Stimulated activated CD4-positive, alpha-beta T cell treated with anti-CD3 and anti-CD28 coated beads, Interleukin-2, amount 100 ng/mL, for 4 hours (primary cell): ENCODE results near the gene TRAF1.
A peak's percentile ranks its signal among the peaks of the same experiment; 100 is the strongest.

ENCODE experiments used
- DNase-seq: peaks from one replicate; pipeline ENCODE4 v3.0.0-alpha.2; 2020; ENCODE audit warnings: low read depth

The TRAF1 gene

DNA sequence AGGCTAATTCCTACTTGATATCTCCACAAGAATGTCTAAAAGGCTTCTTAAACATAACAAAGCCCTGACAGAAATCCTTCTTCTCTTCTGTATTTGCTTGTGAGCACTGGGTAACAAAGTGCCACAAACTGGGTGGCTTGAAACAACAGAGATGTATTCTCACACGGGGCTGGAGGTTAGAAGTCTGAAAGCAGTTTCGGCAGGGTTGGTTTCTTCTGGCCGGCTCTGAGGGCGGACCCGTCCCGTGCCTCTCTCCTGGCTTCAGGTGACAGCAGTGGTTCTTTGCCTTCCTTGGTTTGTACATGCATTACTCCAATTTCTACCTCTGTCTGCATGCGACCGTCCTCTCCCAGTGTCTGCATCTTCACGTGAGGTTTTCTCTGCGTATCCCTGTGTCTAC is 14.0 kb upstream of the TRAF1 start:
- no peak for DNase-seq

DNA sequence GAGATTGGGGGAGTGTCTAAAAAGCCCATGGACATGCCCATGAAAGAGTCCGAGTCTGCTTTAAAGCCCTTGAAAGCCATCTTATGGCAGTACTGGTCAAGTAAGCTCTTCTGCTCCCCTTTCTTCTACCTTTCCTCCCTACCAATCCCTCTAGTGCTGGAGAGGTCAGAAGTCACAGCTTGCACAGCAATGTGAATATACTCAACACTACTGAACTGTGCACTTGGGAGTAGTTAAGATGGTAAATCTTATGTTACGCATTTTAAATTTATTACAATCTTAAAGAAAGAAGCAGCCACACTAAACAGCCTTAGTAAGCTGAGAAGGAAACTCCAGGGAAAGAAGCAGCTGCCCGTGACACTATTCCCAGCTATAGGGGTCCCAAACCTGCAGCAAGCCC is 12.3 kb upstream of the TRAF1 start:
- DNase-seq = no peak

GRCh38 chr9:120937596-120937995 is 11.0 kb upstream of the TRAF1 start:
- no peak for DNase-seq

GRCh38 chr9:120937127-120937526 is 10.5 kb upstream of the TRAF1 start:
- DNase-seq = no peak

DNA sequence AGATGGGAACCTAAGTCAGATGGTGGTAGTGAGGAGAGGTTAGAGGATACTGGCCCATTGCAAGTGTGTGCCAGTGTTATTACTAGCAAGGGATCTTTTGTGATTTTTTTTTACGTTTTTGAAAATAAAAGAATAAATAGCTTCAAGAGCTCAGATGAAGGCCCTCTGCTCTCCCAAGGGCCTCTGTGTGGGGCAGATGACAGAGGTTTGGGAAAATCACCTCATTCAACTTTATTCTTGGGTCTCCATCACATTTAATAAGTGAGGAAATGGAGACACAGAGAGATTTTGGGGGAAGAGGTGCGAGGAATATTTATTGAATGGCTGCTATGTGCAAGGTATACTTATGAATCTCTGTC is 10.1 kb upstream of the TRAF1 start:
- no peak for DNase-seq

GRCh38 chr9:120936011-120936763 is 9.6 kb upstream of the TRAF1 start:
- peak; percentile 85 for DNase-seq

DNA sequence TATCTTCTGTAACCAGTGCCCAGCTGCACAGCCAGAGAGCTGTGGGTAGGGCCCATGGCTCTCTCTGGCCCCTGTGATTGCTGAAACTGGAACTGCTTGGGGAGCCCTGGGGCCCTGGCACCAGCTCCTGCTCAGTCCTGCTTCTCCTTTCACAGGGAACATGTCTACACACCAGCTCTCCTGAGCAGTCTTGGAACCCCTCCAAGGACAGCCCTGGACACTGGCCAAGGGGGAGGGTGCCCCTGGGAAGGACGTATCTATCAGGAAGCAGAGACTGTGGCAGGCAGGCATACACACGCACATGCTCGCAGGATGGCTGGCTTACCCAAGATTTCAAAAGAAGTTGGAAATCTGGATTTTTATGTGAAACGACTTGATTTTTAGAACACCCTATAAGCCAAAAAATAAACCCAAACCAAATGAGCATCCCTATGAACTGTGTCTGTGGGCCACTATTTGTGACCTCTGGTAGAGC is 8.8 kb upstream of the TRAF1 start:
- DNase-seq = no peak

- no peak for DNase-seq
Measured at GRCh38 chr9:120934281-120934680, 7.7 kb upstream of the TRAF1 start.

- no peak for DNase-seq
Measured at GRCh38 chr9:120933310-120934055, 6.9 kb upstream of the TRAF1 start.

GRCh38 chr9:120932086-120932823 is 5.7 kb upstream of the TRAF1 start:
- DNase-seq = no peak

- DNase-seq = peak; percentile 60
Measured at GRCh38 chr9:120931231-120932085, 4.9 kb upstream of the TRAF1 start.

DNA sequence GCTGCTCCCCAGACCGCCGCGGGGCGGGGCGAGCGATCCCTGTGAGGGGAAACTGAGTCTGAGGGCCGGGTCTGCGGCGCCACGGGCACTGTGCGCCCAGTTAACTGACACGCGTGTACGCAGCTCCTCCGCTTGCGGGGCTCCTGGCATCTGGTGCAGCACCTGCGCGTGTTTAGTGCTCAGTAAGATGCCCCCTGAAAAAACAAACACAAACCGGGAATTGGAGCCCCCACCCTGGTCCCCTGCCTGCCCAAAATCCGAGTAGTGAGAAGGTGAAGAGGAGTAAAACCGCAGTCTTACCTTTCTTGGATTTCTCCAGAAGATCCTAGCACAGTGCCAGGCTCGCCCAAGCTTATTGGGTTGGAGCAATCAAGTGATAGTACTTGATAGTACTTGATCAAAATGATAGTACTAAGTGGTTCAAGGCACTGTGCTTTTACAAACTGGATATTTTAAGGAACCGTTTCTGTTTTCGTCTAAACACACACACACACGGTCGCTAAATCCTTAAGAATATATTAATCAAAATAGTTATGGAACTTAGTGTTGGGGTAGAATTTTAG is 2.7 kb upstream of the TRAF1 start:
- DNase-seq = no peak

- peak; percentile 64 for DNase-seq
Measured at GRCh38 chr9:120928483-120929228, 2.1 kb upstream of the TRAF1 start.

DNA sequence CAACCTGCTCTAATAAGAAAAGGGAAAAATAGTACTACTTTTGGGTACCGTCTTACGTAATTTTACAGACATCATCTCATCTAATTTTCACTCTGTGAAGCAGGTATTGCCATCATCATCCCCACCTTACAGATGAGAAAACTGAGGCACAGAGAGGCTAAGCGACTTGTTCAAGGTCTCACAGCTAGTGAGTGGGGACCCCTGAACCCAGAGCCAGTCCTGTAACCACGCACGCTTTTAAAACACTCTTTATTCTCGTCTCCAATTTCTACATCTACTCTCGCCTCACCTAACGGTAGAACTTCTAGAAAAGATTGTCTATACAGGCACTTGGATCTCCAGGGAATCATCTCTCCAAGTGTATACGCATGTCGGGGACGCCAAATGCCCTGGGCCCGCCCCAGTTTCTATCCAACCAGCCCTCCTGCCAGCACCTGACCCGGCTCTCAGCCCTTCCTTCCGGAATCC is 1.5 kb upstream of the TRAF1 start:
- DNase-seq = no peak

DNA sequence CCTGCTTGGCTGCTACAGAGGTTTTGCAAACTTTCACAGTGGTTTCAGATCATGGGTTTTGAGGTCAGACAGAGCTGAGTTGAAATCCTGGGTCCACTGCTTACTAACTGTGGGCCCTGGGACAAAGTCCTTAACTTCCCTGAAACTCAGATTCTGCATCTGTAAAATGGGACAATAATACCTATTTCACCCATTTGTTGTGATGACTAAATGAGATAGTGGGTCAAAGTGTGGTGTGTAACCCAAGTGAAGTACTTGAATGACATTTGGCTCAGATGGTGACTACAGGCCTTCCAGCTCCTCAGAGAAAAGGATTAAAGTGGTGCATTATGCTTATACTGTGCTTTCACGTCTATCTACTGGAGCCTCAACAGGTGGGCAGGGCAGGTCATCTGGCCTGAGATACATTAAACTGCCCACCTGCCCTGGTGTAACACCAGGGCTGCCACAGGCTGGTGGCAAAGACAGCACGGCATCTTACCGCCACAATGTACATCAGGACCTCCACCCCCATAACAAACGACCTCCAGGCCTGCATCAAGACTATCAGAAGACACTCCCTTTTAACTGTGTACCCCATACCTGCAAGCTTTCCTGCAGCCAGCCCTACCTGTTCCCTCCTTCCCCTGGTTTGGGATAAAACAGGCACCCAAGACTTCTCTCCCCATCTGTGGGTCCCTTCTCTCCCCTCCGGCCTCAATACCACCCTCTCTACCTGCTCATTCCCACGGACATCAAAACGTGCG is 846 bp upstream of the TRAF1 start:
- DNase-seq = no peak

DNA sequence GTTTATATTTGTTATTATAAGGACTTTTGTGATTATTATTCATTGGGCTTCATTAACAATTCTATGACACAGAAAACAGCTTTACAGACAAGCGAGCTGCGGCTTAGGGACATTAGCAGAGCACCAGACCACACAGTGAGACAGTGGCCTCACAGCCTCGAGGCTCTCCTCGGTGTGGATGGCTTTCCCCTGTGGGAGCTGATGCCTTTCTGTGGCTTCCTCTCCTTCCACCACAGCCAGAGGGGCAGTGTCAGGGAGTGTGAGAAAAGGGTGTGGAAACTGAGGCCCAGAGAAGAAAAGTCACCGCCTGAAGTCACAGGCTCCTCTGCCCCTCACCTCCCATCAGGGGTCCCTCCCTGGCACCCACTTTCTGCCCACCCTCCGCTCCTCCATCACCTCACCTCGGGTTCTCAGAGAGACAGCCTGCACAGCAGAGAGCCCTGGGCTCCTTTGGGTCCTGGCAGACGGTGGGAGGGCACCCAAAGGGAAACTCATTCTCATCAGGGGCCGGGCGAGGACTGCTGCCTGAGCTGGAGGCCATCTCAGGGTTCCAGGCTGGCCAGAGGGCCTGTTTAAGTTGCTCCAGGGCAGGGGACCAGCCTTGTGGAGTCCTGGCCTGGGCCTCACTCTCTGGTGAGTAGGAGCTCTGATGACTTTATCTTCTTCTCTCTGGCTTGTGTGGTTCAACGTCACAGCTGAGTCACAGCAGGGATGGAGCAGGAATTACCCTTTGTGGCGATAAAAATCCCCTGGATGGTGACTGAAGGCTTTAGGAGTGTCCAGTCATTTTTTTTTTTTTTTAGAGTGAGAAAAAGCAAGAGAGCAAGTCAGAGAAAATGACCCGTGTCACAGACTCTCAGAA is 830 bp downstream of the TRAF1 start:
- peak; percentile 79 for DNase-seq

DNA sequence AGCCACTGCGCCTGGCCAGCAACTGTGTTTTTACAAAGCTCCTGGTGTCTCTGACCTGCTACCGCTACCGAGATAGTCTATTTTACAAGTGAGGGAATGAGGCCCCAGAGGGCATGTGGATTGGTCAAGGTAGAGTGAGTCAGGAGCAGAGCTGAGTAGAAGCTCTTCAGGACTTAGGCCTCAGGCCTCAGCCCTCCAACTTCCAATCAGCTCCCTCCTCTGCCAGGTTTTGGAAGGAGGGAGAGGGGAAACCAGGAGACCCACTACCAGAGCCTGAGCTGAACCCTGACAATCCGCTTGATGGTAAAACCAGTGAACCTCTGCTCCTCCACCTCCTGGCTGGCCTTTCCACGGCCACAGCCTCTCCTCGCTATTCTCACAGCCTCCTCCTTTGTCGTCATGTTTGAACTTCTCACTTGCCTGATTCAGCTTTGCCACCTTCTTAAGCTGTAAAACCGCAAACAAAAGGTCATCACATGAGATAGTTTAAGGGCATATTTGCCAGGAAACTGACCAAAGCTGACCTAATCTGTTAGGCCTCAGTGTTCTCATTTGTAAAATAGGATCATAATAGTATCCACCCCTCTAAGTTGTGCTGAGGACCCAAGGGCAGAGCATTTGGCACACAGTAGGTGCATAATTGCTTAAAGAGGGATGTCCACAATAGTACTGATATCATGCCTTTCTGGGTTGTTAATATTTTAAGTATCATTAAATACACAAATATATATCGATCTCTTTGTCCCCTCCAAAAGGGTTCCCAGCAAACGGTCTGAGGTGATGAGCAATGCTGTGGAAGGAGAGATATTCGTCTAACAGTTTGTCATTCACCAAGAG is 1.7 kb downstream of the TRAF1 start:
- DNase-seq = no peak
